Natural killer cell (primary cell): Measurements from ENCODE around the gene FJX1. TPM values are rescaled to one million over a fixed set of nuclear protein-coding genes. Genes with fewer than 3 reads are reported as not detected.
A peak's percentile ranks its signal among the peaks of the same experiment; 100 is the strongest.

Experiments
- ATAC-seq, 3 donors: fragments of 150-1000 bp in 2 of 3; fragments of 200-7000 bp in 1 of 3; cut with Tn5 transposase; 1 replicate in 1 of 3; 2 replicates in 2 of 3; pipeline ENCODE4 v1.10.0; 2021; ENCODE audit warnings: mild to moderate bottlenecking in 2 of 3, moderate library complexity in 2 of 3
- DNase-seq, 2 donors: peaks; one replicate each; pipeline versions ENCODE4 v3.0.0 to v3.0.0-alpha.2; 2013 to 2021; ENCODE audit warnings: mixed read lengths in 1 of 2
- H3K27ac ChIP-seq: one replicate; pipeline ENCODE4 v1.5.1; 2013; ENCODE audit warnings: mild to moderate bottlenecking, low read length
- H3K27me3 ChIP-seq: one replicate; pipeline ENCODE4 v1.6.1; 2013; ENCODE audit warnings: low read length; ENCODE audit not compliant: control insufficient read depth, insufficient read depth
- H3K36me3 ChIP-seq: one replicate; pipeline ENCODE4 v1.6.1; 2013; ENCODE audit warnings: low read length; ENCODE audit not compliant: control insufficient read depth, insufficient read depth
- H3K4me1 ChIP-seq: one replicate; pipeline ENCODE4 v1.6.1; 2013; ENCODE audit warnings: low read length; ENCODE audit not compliant: control insufficient read depth, insufficient read depth
- H3K4me3 ChIP-seq: one replicate; pipeline ENCODE4 v1.5.1; 2013; ENCODE audit warnings: low read length
- H3K9me3 ChIP-seq: one replicate; pipeline ENCODE4 v1.6.1; 2013; ENCODE audit warnings: low read length; ENCODE audit not compliant: control insufficient read depth, insufficient read depth
- H3K27ac Mint-ChIP-seq, 2 donors: one replicate each; pipeline ENCODE4 v1.8.0; 2022; ENCODE audit warnings: mild to moderate bottlenecking in 2 of 2, mixed read lengths in 2 of 2, moderate library complexity in 1 of 2
- H3K27me3 Mint-ChIP-seq, 2 donors: one replicate each; pipeline ENCODE4 v1.8.0; 2022; ENCODE audit warnings: low read depth in 2 of 2, mixed read lengths in 2 of 2
- H3K36me3 Mint-ChIP-seq: one replicate; pipeline ENCODE4 v1.8.0; 2022; ENCODE audit warnings: mixed read lengths
- H3K4me1 Mint-ChIP-seq, 2 donors: one replicate each; pipeline ENCODE4 v1.8.0; 2022; ENCODE audit warnings: mixed read lengths in 2 of 2
- H3K4me3 Mint-ChIP-seq: one replicate; pipeline ENCODE4 v1.8.0; 2022; ENCODE audit warnings: mild to moderate bottlenecking, moderate library complexity, mixed read lengths
- H3K9me3 Mint-ChIP-seq, 2 donors: one replicate each; pipeline ENCODE4 v1.8.0; 2022; ENCODE audit warnings: mixed read lengths in 2 of 2
- CTCF ChIP-seq: fragments of 200-600 bp; IDR thresholded peaks from one replicate; pipeline ENCODE4 v1.8.0; 2022; ENCODE audit warnings: antibody characterized with exemption
- WGBS: methylation state at CpG from one replicate; pipeline ENCODE4 v1.1.7; 2013; ENCODE audit warnings: missing lambda C conversion rate; ENCODE audit not compliant: insufficient coverage; 5-methylcytosine and 5-hydroxymethylcytosine counted together
- intact Hi-C: fragments of 100-400 bp; cut with micrococcal nuclease; formaldehyde crosslinking; loops from one replicate; pipeline ENCODE4 v1.14.2; 2022
- total RNA-seq, 4 donors: library from RNA; stranded (reverse); fragments of 120-200 nt in 1 of 4; gene quantifications; one replicate each; pipeline versions ENCODE4 v1.2.3 to v1.2.4, GENCODE V29; 2013 to 2022

FJX1 gene
- total RNA-seq, 3 donors from 2014 or later (not counting 1 experiment from before 2014, with no cell fraction given): not detected

- H3K27me3 Mint-ChIP-seq: peaks cover 17 to 51% of the 10 kb centered on the region in 2 donors
- no peak for DNase-seq
- TF ChIP-seq CTCF: no peak
Measured at GRCh38 chr11:35580397-35580781, 37.9 kb upstream of the FJX1 start.

GRCh38 chr11:35582033-35582432 is 36.2 kb upstream of the FJX1 start:
- H3K27ac ChIP-seq: no peak overlapping the region
- no peaks in the 10 kb centered on the region for H3K4me1 Mint-ChIP-seq
- DNase-seq (no peak), ATAC-seq (peak in 1 of 3 donors; percentile 10)
- intact Hi-C loops: no loop called here
- H3K9me3 ChIP-seq: no peaks in the 10 kb centered on the region
- H3K27me3 Mint-ChIP-seq: peaks cover 20 to 50% of the 10 kb centered on the region in 2 donors
- no peak for TF ChIP-seq CTCF
- no peaks in the 10 kb centered on the region for H3K4me1 ChIP-seq
- H3K4me3 ChIP-seq: no peak overlapping the region
- WGBS: 71% methylated on average over 1 of the region's 1 CpG
- H3K36me3 Mint-ChIP-seq: no peaks in the 10 kb centered on the region
- no peak overlapping the region for H3K27ac Mint-ChIP-seq
- no peaks in the 10 kb centered on the region for H3K27me3 ChIP-seq
- no peaks in the 10 kb centered on the region for H3K36me3 ChIP-seq
- H3K4me3 Mint-ChIP-seq: no peak overlapping the region
- no peaks in the 10 kb centered on the region for H3K9me3 Mint-ChIP-seq

More at GRCh38 chr11:35580397-35580781, 37.9 kb upstream of the FJX1 start:
- no peak overlapping the region for H3K4me3 ChIP-seq
- H3K4me1 ChIP-seq: no peaks in the 10 kb centered on the region
- Mint-ChIP-seq H3K27ac (no peak overlapping the region), H3K4me1 (no peaks in the 10 kb centered on the region), H3K4me3 (no peak overlapping the region), H3K9me3 (no peaks in the 10 kb centered on the region), H3K36me3 (no peaks in the 10 kb centered on the region)
- 95% methylated on average over 2 of the region's 2 CpGs for WGBS
- no peaks in the 10 kb centered on the region for H3K9me3 ChIP-seq
- H3K27me3 ChIP-seq: no peaks in the 10 kb centered on the region
- no peak overlapping the region for H3K27ac ChIP-seq
- intact Hi-C loops: no loop called here
- no peak for ATAC-seq
- H3K36me3 ChIP-seq: no peaks in the 10 kb centered on the region

- H3K36me3 Mint-ChIP-seq: no peaks in the 10 kb centered on the region
- Histone ChIP-seq H3K9me3 (no peaks in the 10 kb centered on the region), H3K36me3 (no peaks in the 10 kb centered on the region), H3K27ac (no peak overlapping the region), H3K4me1 (no peaks in the 10 kb centered on the region), H3K4me3 (no peak overlapping the region), H3K27me3 (no peaks in the 10 kb centered on the region)
- DNase-seq (no peak), ATAC-seq (no peak)
- WGBS: 73% methylated on average over 1 of the region's 1 CpG
- no peak for TF ChIP-seq CTCF
- no peaks in the 10 kb centered on the region for H3K9me3 Mint-ChIP-seq
- H3K27me3 Mint-ChIP-seq: peaks cover 24 to 56% of the 10 kb centered on the region in 2 donors
- no peak overlapping the region for H3K27ac Mint-ChIP-seq
- H3K4me1 Mint-ChIP-seq: no peaks in the 10 kb centered on the region
- H3K4me3 Mint-ChIP-seq: no peak overlapping the region
- intact Hi-C loops: no loop called here
Measured at GRCh38 chr11:35583126-35583525, 35.1 kb upstream of the FJX1 start.

- Mint-ChIP-seq H3K27me3 (peaks cover 24 to 63% of the 10 kb centered on the region in 2 donors), H3K4me3 (no peak overlapping the region), H3K4me1 (no peaks in the 10 kb centered on the region), H3K27ac (no peak overlapping the region), H3K36me3 (no peaks in the 10 kb centered on the region), H3K9me3 (no peaks in the 10 kb centered on the region)
- Histone ChIP-seq H3K36me3 (no peaks in the 10 kb centered on the region), H3K4me3 (no peak overlapping the region), H3K9me3 (no peaks in the 10 kb centered on the region), H3K27ac (no peak overlapping the region), H3K4me1 (no peaks in the 10 kb centered on the region), H3K27me3 (no peaks in the 10 kb centered on the region)
- WGBS: no CpG with 5 or more reads among the region's 1 CpG
- DNase-seq (no peak), ATAC-seq (no peak)
- intact Hi-C loops: no loop called here
- no peak for TF ChIP-seq CTCF
Measured at GRCh38 chr11:35583843-35584242, 34.4 kb upstream of the FJX1 start.
